GM18520 (cell line): ENCODE results near the gene LGALS1.
A peak's percentile ranks its signal among the peaks of the same experiment; 100 is the strongest.

Source experiments
- ATAC-seq: cut with Tn5 transposase; IDR thresholded peaks from one replicate; pipeline ENCODE4 v1.9.1; 2021; ENCODE audit not compliant: unreplicated experiment

LGALS1 gene

GRCh38 chr22:37661160-37661924 is 14.1 kb upstream of the LGALS1 start:
- no peak for ATAC-seq

GRCh38 chr22:37662039-37662438 is 13.4 kb upstream of the LGALS1 start:
- no peak for ATAC-seq

DNA sequence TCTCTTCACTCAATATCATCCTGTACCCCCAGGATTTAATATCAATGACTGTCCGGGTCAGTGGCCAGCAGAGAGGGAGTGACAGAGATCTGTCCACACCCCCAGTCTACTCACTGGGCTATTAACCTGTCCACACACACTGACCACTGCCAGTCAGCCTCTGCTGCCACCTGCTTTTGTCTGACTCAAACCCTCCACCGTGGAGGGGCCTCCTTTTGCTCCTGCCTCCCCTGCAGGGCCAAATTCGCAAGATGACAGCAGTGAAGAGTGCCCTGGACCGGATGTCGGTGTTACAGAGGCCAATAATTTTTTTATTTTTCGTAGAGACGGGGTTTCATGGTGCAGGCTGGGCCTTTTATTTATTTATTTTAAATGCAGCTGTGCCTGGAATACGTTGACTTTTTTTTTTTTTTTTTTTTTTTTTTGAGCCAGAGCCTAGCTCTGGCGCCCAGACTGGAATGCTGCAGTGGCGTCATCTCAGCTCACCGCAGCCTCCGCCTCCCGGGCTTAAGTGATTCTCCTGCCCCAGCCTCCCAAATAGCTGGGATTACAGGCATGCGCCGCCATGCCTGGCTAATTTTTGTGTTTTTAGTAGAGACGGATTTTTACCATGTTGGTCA is 11.8 kb upstream of the LGALS1 start:
- ATAC-seq: no peak

DNA sequence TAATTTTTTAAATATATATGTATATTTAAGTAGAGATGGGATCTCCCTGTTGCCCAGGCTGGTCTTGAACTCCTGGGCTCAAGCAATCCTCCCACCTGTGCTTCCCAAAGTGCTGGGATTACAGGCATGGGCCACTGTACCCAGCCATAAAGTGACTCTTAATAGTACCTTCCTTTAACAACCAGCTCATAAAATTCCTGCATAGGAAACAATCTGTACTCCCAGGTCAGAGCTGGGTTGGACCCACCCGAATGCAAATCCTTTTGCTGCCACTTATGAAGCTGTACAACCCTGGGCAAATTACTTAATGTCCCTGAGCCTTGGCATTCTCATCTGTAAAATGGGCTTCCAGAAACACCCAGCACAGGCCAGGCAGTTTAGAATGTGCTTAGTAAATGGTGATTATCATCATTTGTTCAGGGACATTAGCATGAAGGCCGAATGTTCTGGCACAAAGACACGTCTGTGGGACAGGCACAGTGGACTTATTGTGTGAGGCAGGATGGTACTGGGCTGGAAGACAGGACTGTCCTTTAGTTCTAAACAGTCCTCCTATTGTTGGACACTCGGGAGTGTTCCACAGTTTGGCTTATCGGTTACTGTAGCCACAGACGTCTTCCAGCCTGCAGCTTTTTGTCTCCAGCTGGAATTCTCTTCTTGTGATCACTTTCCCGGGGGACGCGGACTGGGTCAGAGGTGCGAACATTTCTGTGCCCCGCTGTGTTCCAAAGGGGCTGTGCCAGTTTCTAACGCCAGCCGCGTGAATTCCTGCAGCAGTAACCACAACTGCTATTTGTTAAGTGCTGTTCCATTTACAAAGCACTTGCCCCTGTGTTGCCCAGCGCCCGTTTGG is 11.0 kb upstream of the LGALS1 start:
- no peak for ATAC-seq

GRCh38 chr22:37665487-37665886 is 9.9 kb upstream of the LGALS1 start:
- ATAC-seq: no peak

DNA sequence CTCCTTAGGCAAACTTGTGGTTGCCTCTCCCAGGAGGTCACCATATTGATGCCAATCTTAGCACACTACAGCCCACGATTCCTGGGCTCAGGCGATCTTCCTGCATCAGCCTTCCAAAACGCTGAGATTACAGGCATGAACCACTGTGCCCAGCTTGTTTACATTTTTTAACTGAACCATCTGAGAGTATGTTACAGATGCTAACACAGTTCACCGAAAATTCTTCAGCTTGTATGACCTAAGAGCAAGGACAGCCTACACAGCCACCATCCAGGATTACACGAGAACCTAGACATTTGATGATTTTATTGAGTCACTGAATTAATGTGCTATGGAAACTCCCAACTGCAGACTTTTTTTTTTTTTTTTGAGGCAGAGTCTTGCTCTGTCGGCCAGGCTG is 5.8 kb upstream of the LGALS1 start:
- no peak for ATAC-seq

- no peak for ATAC-seq
Measured at GRCh38 chr22:37672206-37672919, 3.1 kb upstream of the LGALS1 start.

GRCh38 chr22:37672920-37673455 is 2.4 kb upstream of the LGALS1 start:
- no peak for ATAC-seq

DNA sequence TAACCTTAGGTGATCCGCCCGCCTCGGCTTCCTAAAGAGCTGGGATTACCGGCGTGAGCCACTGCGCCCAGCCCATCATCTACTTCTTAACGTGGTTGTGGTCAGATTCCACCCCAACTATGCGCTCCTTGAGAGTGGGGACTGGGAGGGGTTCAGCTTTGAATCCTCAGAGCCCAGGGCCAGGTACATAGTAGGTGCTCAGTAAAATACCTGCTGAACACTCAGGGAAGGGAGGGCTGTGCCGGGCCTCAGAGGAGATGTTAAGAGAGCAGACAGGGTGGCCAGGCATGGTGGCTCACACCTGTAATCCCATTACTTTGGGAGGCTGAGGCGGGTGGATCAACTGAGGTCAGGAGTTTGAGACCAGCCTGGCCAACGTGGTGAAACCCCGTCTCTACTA is 1.2 kb upstream of the LGALS1 start:
- ATAC-seq: no peak

GRCh38 chr22:37675930-37676735 is 697 bp downstream of the LGALS1 start:
- no peak for ATAC-seq

- ATAC-seq: peak; percentile 33
Measured at GRCh38 chr22:37676736-37677492, 1.5 kb downstream of the LGALS1 start.

DNA sequence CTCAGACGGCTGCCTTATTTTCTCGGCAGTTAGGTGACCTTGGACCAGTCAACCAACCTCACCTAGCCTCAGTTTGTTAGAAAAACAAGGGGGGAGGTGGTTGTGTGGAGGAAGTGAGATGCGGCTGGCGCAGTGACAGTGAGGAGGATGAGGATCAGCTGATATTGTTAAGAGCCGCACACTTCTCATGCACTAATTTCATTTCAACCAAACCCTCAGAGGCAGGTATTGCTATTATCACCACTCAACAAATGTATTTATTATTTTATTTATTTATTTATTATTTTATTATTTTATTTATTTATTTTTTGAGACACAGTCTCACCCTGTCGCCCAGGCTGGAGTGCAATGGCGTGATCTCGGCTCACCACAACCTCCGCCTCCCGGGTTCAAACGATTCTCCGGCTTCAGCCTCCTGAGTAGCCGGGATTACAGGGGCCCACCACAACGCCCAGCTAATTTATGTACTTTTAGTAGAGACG is 2.1 kb downstream of the LGALS1 start:
- ATAC-seq: no peak

- ATAC-seq: no peak
Measured at GRCh38 chr22:37678372-37678771, 2.9 kb downstream of the LGALS1 start.

- ATAC-seq: no peak
Measured at GRCh38 chr22:37679670-37680069, 4.2 kb downstream of the LGALS1 start.

DNA sequence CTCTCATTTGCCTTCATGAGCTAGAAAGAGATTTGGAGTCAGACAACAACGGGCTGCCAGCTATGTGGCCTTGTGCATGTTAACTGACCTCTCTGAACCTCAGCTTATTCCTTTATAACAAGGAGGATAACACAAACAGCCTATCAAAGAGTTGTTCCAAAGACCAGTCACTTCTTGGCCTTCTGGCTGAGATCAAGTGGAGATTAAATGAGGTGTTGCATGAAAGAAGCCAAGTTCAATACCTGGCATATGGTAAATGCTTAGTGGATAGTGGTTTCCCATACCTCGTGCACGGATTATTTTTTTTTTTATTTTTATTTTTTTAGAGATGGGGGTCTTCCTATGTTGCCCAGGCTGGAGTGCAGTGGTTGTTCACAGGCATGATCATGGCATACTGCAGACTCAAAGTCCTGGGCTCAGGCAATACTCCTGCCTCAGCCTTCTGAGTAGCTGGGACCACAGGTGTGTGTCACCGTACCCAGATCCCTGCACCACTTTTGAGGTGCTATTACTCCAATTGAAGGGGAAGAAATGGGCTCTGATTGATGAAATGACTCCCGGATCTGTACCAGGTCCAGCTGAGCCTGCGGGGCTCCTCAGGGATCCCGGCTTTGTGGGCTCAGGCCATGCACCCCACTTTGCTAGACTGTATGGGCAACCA is 4.9 kb downstream of the LGALS1 start:
- no peak for ATAC-seq

GRCh38 chr22:37681001-37681424 is 5.6 kb downstream of the LGALS1 start:
- ATAC-seq: no peak

DNA sequence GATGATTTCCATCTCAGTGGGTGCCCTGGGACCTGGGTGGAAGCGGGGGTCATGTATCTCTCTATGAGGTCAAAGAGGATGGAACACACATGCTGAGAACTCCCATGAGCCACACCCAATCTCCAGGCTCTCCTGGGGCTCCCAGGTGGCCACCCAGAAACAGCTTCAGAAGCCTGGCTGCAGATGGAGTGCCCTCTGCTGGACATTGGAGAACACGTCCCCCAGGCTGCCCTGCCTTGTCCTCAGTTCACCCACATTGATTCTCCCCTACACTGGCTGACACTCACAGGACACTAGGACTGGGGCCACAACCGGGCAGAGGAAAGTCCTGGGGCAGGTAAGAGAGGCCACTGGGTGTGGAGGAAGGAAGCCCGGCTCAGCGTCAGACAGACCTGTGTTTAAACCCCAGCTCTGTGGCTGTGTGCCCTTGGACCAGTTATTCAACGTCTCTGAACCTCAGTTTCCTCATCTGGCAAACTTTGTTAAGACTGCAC is 6.2 kb downstream of the LGALS1 start:
- ATAC-seq: no peak

GRCh38 chr22:37684803-37685615 is 9.6 kb downstream of the LGALS1 start:
- no peak for ATAC-seq
